ENCODE results near the gene IGFL2. TPM values are rescaled to one million over a fixed set of nuclear protein-coding genes. Genes with fewer than 3 reads are reported as not detected.

IGFL2 gene
- total and polyA plus RNA-seq, 9 of the 15 experiments (the other 6 are each of a cell fraction or from before 2014, with no cell fraction given), result 0.42 to 1.7 (median 0.75) TPM; not detected in 2

GRCh38 chr19:46192992-46193650 lies 45.1 kb downstream of the IGFL2 start (continued):
- TF ChIP-seq, protein P1, sequence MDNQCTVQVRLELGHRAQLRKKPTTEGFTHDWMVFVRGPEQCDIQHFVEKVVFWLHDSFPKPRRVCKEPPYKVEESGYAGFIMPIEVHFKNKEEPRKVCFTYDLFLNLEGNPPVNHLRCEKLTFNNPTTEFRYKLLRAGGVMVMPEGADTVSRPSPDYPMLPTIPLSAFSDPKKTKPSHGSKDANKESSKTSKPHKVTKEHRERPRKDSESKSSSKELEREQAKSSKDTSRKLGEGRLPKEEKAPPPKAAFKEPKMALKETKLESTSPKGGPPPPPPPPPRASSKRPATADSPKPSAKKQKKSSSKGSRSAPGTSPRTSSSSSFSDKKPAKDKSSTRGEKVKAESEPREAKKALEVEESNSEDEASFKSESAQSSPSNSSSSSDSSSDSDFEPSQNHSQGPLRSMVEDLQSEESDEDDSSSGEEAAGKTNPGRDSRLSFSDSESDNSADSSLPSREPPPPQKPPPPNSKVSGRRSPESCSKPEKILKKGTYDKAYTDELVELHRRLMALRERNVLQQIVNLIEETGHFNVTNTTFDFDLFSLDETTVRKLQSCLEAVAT (IDR thresholded peaks at IDR 0.05), result no peak
- no peak for TF ChIP-seq ZNF695 (CRISPR knock-in tag; IDR thresholded peaks at IDR 0.05)
- TF ChIP-seq POU5F1 (IDR thresholded peaks at IDR 0.05; ENCODE audit: borderline replicate concordance, low read depth, low read length, partially characterized antibody), result no peak
- no peak for TF ChIP-seq CBX1 (IDR thresholded peaks at IDR 0.05; ENCODE audit: low read depth)
- no peak; the same call in 1 of the 2 replicates for TF ChIP-seq ZNF263 (CRISPR knock-in tag; IDR thresholded peaks at IDR 0.05; ENCODE audit: borderline replicate concordance)
- TF ChIP-seq, protein P2, sequence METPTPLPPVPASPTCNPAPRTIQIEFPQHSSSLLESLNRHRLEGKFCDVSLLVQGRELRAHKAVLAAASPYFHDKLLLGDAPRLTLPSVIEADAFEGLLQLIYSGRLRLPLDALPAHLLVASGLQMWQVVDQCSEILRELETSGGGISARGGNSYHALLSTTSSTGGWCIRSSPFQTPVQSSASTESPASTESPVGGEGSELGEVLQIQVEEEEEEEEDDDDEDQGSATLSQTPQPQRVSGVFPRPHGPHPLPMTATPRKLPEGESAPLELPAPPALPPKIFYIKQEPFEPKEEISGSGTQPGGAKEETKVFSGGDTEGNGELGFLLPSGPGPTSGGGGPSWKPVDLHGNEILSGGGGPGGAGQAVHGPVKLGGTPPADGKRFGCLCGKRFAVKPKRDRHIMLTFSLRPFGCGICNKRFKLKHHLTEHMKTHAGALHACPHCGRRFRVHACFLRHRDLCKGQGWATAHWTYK (CRISPR knock-in tag; IDR thresholded peaks at IDR 0.05), result no peak
- peak; percentile 65; the same call in 1 of the 2 replicates for TF ChIP-seq RFX5 (IDR thresholded peaks at IDR 0.05; ENCODE audit: low read depth, low read length)
- TF ChIP-seq KLF10 (CRISPR knock-in tag; IDR thresholded peaks at IDR 0.05), result no peak
- TF ChIP-seq ZNF668 (CRISPR knock-in tag; IDR thresholded peaks at IDR 0.05), result no peak
- TF ChIP-seq, protein P3, sequence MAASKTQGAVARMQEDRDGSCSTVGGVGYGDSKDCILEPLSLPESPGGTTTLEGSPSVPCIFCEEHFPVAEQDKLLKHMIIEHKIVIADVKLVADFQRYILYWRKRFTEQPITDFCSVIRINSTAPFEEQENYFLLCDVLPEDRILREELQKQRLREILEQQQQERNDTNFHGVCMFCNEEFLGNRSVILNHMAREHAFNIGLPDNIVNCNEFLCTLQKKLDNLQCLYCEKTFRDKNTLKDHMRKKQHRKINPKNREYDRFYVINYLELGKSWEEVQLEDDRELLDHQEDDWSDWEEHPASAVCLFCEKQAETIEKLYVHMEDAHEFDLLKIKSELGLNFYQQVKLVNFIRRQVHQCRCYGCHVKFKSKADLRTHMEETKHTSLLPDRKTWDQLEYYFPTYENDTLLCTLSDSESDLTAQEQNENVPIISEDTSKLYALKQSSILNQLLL (CRISPR knock-in tag; IDR thresholded peaks at IDR 0.05; ENCODE audit: borderline replicate concordance), result no peak
- no peak; the same call in 1 of the 2 replicates for TF ChIP-seq ZKSCAN8 (CRISPR knock-in tag; IDR thresholded peaks at IDR 0.05)
- TF ChIP-seq ZNF311 (CRISPR knock-in tag; IDR thresholded peaks at IDR 0.05), result no peak
- TF ChIP-seq NCOA6 (IDR thresholded peaks at IDR 0.05), result no peak
- TF ChIP-seq NCOA4 (IDR thresholded peaks at IDR 0.05; ENCODE audit: partially characterized antibody), result no peak
- TF ChIP-seq E2F1 (CRISPR knock-in tag; IDR thresholded peaks at IDR 0.05), result 0 out of 2 replicates have a peak, but pooled peaks have one; percentile 25
- no peak for TF ChIP-seq NFYB (IDR thresholded peaks at IDR 0.05; ENCODE audit: extremely low read depth, insufficient read length)
- TF ChIP-seq CBX3 (IDR thresholded peaks at IDR 0.05; ENCODE audit: borderline replicate concordance in 1 of 2, low read length in 2 of 2), result peak in 1 of 2 experiments; percentile 68; a peak in 2 of 3 replicates
- TF ChIP-seq STAT5B (CRISPR knock-in tag; IDR thresholded peaks at IDR 0.05), result no peak
- TF ChIP-seq ZNF232 (CRISPR knock-in tag; IDR thresholded peaks at IDR 0.05), result no peak
- TF ChIP-seq ZFP30 (CRISPR knock-in tag; IDR thresholded peaks at IDR 0.05; ENCODE audit: borderline replicate concordance), result no peak
- peak; percentile 100 for TF ChIP-seq CEBPB (tag; IDR thresholded peaks at IDR 0.05)
- TF ChIP-seq, protein P4, sequence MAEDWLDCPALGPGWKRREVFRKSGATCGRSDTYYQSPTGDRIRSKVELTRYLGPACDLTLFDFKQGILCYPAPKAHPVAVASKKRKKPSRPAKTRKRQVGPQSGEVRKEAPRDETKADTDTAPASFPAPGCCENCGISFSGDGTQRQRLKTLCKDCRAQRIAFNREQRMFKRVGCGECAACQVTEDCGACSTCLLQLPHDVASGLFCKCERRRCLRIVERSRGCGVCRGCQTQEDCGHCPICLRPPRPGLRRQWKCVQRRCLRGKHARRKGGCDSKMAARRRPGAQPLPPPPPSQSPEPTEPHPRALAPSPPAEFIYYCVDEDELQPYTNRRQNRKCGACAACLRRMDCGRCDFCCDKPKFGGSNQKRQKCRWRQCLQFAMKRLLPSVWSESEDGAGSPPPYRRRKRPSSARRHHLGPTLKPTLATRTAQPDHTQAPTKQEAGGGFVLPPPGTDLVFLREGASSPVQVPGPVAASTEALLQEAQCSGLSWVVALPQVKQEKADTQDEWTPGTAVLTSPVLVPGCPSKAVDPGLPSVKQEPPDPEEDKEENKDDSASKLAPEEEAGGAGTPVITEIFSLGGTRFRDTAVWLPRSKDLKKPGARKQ (CRISPR knock-in tag; IDR thresholded peaks at IDR 0.05), result no peak

Data from K562 (cell line).